Heart right ventricle (tissue), 16 donors: ENCODE measurements around the gene ZDHHC22. TPM values are rescaled to one million over a fixed set of nuclear protein-coding genes. Genes with fewer than 3 reads are reported as not detected.

Experiments used
- ATAC-seq, 8 donors: fragments of 200-7000 bp; cut with Tn5 transposase; one replicate each; pipeline ENCODE4 v1.9.1; 2020; ENCODE audit warnings: mild to moderate bottlenecking in 8 of 8, moderate library complexity in 8 of 8, moderate number of reproducible peaks in 1 of 8
- DNase-seq, 2 donors: peaks; one replicate each; pipeline ENCODE4 v3.0.0-alpha.2; 2020
- H3K27ac ChIP-seq, 10 donors: fragments of 200-600 bp; sonication (generic) in 2 of 10; one replicate each; pipeline versions ENCODE4 v1.5.0 to v1.8.0; 2020 to 2022; ENCODE audit warnings: mild to moderate bottlenecking in 3 of 10
- H3K27me3 ChIP-seq, 7 donors: fragments of 200-600 bp; one replicate each; pipeline ENCODE4 v1.8.0; 2021 to 2022; ENCODE audit warnings: mild to moderate bottlenecking in 2 of 7
- H3K36me3 ChIP-seq, 9 donors: fragments of 200-600 bp; sonication (generic) in 1 of 9; one replicate each; pipeline versions ENCODE4 v1.5.0 to v1.8.0; 2020 to 2022; ENCODE audit warnings: mild to moderate bottlenecking in 2 of 9
- H3K4me1 ChIP-seq, 9 donors: fragments of 200-600 bp; sonication (generic) in 1 of 9; one replicate each; pipeline versions ENCODE4 v1.5.0 to v1.8.0; 2020 to 2022; ENCODE audit warnings: mild to moderate bottlenecking in 4 of 9
- H3K4me3 ChIP-seq, 10 donors: fragments of 200-600 bp; sonication (generic) in 2 of 10; one replicate each; pipeline versions ENCODE4 v1.5.0 to v1.8.0; 2020 to 2022; ENCODE audit warnings: mild to moderate bottlenecking in 7 of 10, moderate library complexity in 2 of 10
- H3K9me3 ChIP-seq, 11 donors: fragments of 200-600 bp in 10 of 11; sonication (generic) in 2 of 11; one replicate each; pipeline versions ENCODE4 v1.5.0 to v1.8.0; 2013 to 2022; ENCODE audit warnings: mild to moderate bottlenecking in 2 of 11, control low read depth in 1 of 11, moderate library complexity in 1 of 11
- CTCF ChIP-seq, 9 donors: fragments of 200-600 bp; sonication (generic) in 2 of 9; IDR thresholded peaks; one replicate each; pipeline versions ENCODE4 v1.5.0 to v1.8.0; 2021 to 2022; ENCODE audit warnings: antibody characterized with exemption in 9 of 9, mild to moderate bottlenecking in 5 of 9, moderate library complexity in 1 of 9
- WGBS, 2 donors: extraction: QIAGEN DNeasy Blood & Tissue Kit; methylation state at CpG; one replicate each; pipeline ENCODE4 v1.1.7; 2013; ENCODE audit warnings: inconsistent platforms in 1 of 2; 5-methylcytosine and 5-hydroxymethylcytosine counted together
- intact Hi-C, 10 donors: fragments of 100-400 bp; cut with DNase I; formaldehyde crosslinking; loops; one replicate each; pipeline versions ENCODE4 v1.11.1 to v1.14.2; 2022
- polyA plus RNA-seq, 2 donors: library from polyadenylated mRNA; stranded (reverse); fragments of 200-250 nt; gene quantifications; one replicate each; pipeline ENCODE4 v1.2.3, GENCODE V29; 2013
- total RNA-seq, 10 donors: library from RNA; stranded (reverse); fragmentation: NEBNext Ultra II Directional in 3 of 10; extraction: Animal tissue kit (Norgen Biotek cat#: 25700) in 3 of 10; gene quantifications; one replicate each; pipeline versions ENCODE4 v1.2.1 to v1.2.4, GENCODE V29; 2021 to 2023
- donor health status: Arrhythmogenic right ventricular cardiomyopathy.
- donor health status: ischemic (EF 13 %, LVEDD 7.1; RV severe dilation, severe dysfunction).
- donor health status: healthy with polysubstance abuse.
- donor health status: DM: no; HTN: yes; CAD: no.
- donor health status: DM: no; HTN: no; CAD: no.
- donor health status: ischemic (EF 25% LVEDD 6.9; RV normal size, moderate dysfunction).
- donor health status: ischemic (EF 25% LVEDD 5.7; RV mildly dilated, moderate dysfunction).
- donor health status: healthy.
- donor health status: DM: yes; HTN: yes; CAD: no.
- donor health status: Ischemic cardiomyopathy.
- donor health status: ischemic (EF 35%, LVEDD 5.7; RV mildly dilated, moderate dysfunction).
- donor health status: nonischemic (EF 11% LVEDD 7.7; RV severe dilation, severe dysfunction).
- donor health status: DM: yes; HTN: yes; CAD: no.
- donor health status: PGD.
- donor health status: ischemic (EF 29% LVEDD 5.4; RV normal size, mild dysfunction).
- donor health status: nonischemic (EF 23%, LVEDD 6.1; RV moderate dilation, normal function).

ZDHHC22 gene
- total and polyA plus RNA-seq, 12 donors: 0.09 TPM; not detected in 11

- intact Hi-C loops: loop anchor here in 5 of 10 donors (1.0 to 10.0 kb wide), 5 partner anchors 24 to 380 kb away; partner anchors contain the start of gene IRF2BPL (in 1 of the 5)
- H3K27me3 ChIP-seq: no peaks in the 10 kb centered on the region
- ATAC-seq: no peak
- no peak overlapping the region for H3K27ac ChIP-seq
- peaks cover 0 to 35% (median 23%) of the 10 kb centered on the region in 9 donors for H3K4me1 ChIP-seq
- 27 to 30% methylated on average over 8 of the region's 8 CpGs for WGBS, 2 donors
- TF ChIP-seq CTCF (IDR thresholded peaks at IDR 0.05): peak; percentile 64 to 90 (median 82)
- H3K4me3 ChIP-seq: no peak overlapping the region
- H3K9me3 ChIP-seq: peaks cover 0 to 17% (median 13%) of the 10 kb centered on the region in 11 donors
- no peaks in the 10 kb centered on the region for H3K36me3 ChIP-seq
- peak; percentile 75 to 80 for DNase-seq
Observed at GRCh38 chr14:77094672-77095284, 46.8 kb downstream of the ZDHHC22 start.

GRCh38 chr14:77092676-77093075 is 48.9 kb downstream of the ZDHHC22 start:
- Histone ChIP-seq H3K4me1 (peaks cover 0 to 23% (median 12%) of the 10 kb centered on the region in 9 donors), H3K4me3 (no peak overlapping the region), H3K27ac (no peak overlapping the region), H3K27me3 (no peaks in the 10 kb centered on the region), H3K36me3 (no peaks in the 10 kb centered on the region), H3K9me3 (peaks cover 0 to 17% (median 13%) of the 10 kb centered on the region in 11 donors)
- TF ChIP-seq CTCF (IDR thresholded peaks at IDR 0.05): no peak
- 87 to 92% methylated on average over 3 of the region's 3 CpGs for WGBS, 2 donors
- no peak for ATAC-seq
- intact Hi-C loops: loop anchor here in 1 of 10 donors (10.0 kb wide), 1 partner anchor 378 kb away; no protein-coding TSS in a partner anchor
- DNase-seq: no peak

GRCh38 chr14:77091518-77091917 is 50.1 kb downstream of the ZDHHC22 start:
- Histone ChIP-seq H3K9me3 (peaks cover 0 to 17% (median 13%) of the 10 kb centered on the region in 11 donors), H3K4me3 (no peak overlapping the region), H3K4me1 (peaks cover 0 to 13% (median 3%) of the 10 kb centered on the region in 9 donors), H3K27me3 (no peaks in the 10 kb centered on the region), H3K36me3 (no peaks in the 10 kb centered on the region), H3K27ac (no peak overlapping the region)
- intact Hi-C loops: loop anchor here in 1 of 10 donors (10.0 kb wide), 1 partner anchor 377 kb away; no protein-coding TSS in a partner anchor
- TF ChIP-seq CTCF (IDR thresholded peaks at IDR 0.05): no peak
- ATAC-seq (no peak), DNase-seq (no peak)

GRCh38 chr14:77088645-77089044 is 52.9 kb downstream of the ZDHHC22 start:
- H3K27me3 ChIP-seq: no peaks in the 10 kb centered on the region
- 89 to 90% methylated on average over 2 of the region's 2 CpGs for WGBS, 2 donors

More at GRCh38 chr14:77088645-77089044, 52.9 kb downstream of the ZDHHC22 start:
- TF ChIP-seq CTCF (IDR thresholded peaks at IDR 0.05): no peak
- H3K36me3 ChIP-seq: no peaks in the 10 kb centered on the region
- intact Hi-C loops: no loop called here
- peaks cover 0 to 17% (median 13%) of the 10 kb centered on the region in 11 donors for H3K9me3 ChIP-seq
- H3K27ac ChIP-seq: no peak overlapping the region
- ATAC-seq: no peak
- H3K4me1 ChIP-seq: peaks cover 0 to 13% (median 0%) of the 10 kb centered on the region in 9 donors
- no peak overlapping the region for H3K4me3 ChIP-seq
- DNase-seq: no peak
